GM21576 (cell line): ENCODE results near the gene TMEM81.

Experiments used
- ATAC-seq: cut with Tn5 transposase; IDR thresholded peaks from one replicate; pipeline ENCODE4 v1.9.1; 2021; ENCODE audit warnings: mild to moderate bottlenecking, moderate library complexity; ENCODE audit not compliant: unreplicated experiment

The TMEM81 gene

DNA sequence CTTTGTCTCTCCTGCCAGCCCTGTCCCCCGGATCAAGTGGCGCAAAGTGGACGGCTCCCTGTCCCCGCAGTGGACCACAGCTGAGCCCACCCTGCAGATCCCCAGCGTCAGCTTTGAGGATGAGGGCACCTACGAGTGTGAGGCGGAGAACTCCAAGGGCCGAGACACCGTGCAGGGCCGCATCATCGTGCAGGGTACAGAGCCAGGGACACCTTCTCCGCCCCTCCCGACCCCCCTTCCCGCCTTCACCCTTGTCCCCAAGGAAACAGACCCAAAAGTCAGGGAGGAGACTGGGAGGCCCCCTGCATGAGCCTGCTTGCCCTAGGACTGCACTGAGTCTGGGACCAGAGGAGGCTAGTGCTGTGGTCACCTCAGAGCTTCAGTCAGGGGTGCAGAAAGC lies 23.0 kb downstream of the TMEM81 start:
- ATAC-seq: no peak

DNA sequence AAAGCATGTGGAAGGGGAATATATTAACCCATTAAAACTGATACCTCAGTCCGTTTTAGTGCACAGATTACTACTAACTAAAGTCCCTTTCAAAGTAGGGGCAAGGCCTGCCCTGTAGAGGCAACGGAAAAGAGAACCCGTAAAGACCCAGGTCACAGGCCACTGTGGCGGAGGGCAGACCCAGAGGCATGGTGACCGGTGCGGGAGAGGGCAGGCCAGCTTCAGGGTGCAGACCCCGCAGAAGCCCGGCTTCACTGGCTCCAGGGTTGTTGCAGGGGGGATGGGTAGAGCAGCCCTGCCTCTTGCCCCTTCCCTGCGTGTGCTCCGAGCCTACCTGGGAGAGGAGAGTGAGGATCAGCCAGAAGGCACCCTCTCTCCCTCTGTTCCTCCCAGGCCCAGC lies 23.5 kb downstream of the TMEM81 start:
- no peak for ATAC-seq

DNA sequence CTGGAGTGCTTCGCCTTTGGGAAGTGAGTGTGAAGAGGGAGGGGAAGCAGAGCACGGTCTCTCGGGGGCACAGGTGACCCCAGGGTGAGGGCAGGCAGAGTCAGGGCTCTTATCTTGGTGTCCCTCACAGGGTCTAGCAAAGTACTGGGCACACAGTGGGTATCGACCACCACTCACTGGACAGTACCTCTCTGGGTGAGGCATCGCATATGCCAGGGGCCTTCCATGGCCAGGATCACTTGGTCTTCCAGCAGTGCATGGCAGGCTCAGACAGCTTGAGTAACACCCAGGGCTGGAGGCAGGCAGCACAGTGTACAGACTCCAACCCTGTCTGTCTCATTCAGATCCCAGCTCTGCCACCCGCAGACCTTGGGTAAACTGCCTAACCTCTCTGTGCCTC lies 24.6 kb downstream of the TMEM81 start:
- ATAC-seq: no peak

DNA sequence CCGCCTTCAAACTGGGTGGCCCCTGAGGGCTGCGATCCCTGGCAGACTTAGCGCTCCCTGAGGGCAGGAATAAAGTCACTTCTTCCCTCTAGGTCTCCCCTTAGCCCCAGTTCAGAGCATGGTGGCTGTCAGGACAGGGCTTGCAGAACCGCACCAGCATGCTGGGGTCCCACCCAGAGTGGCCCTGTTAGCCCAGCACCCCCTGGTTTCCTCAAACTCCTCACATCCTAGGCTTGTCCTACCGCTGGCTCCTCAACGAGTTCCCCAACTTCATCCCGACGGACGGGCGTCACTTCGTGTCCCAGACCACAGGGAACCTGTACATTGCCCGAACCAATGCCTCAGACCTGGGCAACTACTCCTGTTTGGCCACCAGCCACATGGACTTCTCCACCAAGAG lies 25.4 kb downstream of the TMEM81 start:
- ATAC-seq: no peak

DNA sequence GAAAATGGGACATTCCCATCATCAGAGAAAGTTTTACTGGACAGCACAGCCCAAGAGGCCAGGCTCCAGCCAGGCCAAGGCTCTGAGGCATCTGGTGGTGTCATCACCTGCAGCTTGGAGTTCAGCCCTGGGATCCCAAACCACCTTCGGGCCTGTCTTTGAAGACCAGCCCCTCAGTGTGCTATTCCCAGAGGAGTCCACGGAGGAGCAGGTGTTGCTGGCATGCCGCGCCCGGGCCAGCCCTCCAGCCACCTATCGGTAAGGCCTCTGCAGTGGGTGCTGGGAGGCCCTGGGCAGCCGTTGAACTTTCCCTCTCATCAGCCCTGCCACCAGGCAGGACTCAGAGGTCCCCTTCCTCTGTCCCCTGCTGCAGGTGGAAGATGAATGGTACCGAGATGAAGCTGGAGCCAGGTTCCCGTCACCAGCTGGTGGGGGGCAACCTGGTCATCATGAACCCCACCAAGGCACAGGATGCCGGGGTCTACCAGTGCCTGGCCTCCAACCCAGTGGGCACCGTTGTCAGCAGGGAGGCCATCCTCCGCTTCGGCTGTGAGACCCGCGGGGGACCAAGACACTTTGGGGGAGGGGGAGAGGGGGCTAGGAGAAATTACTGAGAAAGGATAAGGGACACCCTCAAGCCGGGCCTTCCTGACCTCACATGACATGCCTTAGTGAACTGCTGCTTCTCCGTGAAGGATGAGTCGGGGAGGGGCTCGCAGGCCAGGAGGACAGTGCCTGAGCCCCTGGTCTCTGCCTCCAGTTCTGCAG lies 26.3 kb downstream of the TMEM81 start:
- no peak for ATAC-seq

DNA sequence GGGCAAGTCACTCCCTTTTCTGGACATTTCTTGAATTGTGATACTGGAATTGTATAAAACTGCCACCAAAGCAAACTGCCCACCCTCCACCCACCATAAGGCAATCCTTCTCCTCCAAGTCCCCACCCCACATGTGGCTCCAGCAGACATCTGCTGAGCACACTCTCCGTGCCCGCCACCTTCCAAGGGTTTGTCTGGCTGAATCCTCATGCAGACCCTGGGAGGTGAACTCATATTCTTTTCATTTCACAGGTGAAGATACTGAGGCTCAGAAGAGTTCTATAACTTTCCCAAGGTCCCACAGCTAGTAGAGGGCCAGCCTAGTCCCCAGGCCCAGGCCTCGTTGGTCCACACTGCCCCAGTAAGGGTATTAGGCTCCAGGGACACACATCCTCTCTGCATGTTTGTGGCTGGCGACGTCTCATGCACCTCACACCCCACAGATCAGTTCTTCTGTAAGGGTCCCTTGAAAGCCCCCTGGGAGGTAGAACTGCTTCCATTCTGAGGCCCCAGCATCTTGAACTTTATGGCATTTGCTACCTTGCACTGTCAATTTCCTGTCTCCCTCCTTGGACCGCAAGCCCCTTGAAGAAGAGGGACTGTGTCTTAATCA lies 27.2 kb downstream of the TMEM81 start:
- ATAC-seq: no peak

DNA sequence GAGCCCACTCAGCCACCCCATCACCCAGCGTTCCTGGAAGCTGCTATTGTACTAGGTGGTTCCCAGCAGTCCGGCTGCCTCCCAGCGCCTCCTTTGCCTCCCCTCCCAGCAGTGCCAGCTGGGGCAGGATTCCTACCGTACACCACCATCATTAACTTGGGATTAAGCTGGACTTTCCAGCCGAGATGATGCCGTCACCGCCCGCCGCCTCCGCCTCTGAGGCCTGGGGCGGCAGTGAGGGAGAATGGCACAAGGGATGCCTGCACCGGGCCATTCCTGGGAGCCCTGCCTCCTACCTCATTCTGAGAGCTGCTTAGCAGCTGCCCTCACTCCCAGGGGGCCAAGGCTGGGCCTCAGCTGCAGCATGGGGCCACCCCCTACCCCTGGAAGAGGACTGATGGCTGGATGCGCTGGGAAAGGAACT lies 28.1 kb downstream of the TMEM81 start:
- no peak for ATAC-seq

DNA sequence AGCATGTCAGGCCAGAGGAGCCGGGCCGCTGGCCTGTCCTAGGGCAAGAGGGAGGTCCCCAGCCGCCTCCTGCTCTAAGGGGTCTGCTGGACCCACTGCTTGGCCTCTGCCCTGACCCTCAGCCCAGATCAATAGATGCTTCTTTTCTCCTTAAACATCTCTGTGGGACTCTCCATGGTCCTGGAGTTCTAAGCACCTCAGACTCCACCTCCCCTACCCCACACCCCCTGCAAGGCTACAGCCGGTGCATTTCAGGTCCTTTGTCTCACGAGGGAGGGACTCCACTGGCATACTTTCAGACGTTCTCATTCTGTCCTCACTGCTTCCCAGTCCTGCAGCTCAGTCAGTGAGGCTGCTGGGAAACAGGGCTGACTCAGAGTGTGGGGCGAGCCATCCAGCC lies 30.2 kb downstream of the TMEM81 start:
- no peak for ATAC-seq

DNA sequence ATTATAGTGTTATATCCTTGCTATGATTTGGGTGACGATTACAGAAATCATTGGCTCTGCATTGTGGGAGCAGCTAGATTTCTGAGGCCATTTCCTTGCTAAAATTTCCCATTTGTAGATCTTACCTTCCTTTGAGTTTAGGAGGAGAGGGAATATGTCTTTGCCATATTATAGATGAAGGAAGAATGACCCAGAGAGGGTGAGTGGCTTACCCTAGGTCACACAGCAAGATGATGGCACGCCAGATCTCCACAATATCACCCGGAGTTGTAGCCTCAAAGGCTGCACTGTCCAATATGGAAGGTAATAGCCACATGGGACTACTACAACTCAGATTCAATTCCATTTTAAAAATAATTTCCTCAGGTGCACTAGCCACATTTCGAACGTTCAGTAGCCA lies 31.0 kb downstream of the TMEM81 start:
- ATAC-seq: no peak

DNA sequence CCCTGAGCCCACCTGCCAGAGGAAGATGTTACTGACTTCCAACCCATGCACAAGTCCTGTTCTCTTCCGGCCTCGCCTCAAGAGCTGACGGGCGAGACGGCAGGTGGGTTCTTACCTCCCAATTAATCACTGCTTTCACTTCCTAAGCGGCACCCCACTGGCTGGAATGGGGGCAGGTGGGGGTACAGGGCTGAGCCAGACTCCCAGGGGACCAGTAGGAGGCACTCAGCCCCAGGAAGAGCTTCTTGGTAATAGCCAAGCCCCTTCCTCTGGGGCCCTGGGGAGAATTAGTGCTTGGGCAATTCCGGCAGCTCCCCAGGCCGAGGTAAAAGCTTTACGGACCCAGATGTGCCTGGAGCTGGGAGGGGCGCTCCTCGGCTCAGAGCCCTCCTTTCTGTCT lies 31.6 kb downstream of the TMEM81 start:
- ATAC-seq: no peak

DNA sequence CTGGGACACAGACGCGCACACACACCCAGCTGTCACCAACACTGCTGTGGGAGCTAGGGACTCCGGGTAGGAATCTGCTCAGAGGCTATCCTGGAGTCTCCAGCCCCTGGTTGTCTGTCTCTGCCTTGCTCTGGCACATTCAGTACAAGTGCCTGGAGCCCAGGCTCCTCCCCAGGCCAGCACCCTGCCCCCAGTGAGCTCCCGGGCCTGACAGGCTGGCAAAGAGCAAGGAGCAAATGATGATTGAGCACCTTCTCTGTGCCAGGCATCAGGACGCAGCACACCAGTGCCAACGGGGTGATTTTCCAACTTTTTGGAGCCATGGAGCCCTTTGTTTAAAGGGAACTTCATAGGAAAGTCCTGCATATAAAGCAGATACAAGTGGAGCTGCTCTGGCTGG lies 34.8 kb downstream of the TMEM81 start:
- no peak for ATAC-seq

DNA sequence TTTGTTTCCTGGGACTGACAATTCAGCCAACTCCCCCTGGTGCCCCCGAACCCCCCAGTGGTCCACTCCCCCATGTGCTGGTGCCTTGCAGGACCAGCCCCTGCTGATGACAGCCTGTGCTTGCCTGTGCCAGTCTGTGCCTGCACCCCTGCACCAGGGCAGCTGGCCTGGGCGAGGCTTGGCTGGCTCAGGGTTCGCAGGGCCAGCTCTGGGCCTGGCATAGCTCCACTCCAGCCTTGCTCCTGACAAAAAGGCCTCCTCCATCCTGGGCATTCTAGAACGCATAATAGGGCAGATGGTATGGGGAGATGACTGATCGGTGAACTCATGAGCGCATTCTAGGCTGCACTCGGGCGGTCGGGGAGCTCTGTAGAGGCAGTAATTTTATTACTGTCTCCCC lies 35.9 kb downstream of the TMEM81 start:
- no peak for ATAC-seq

DNA sequence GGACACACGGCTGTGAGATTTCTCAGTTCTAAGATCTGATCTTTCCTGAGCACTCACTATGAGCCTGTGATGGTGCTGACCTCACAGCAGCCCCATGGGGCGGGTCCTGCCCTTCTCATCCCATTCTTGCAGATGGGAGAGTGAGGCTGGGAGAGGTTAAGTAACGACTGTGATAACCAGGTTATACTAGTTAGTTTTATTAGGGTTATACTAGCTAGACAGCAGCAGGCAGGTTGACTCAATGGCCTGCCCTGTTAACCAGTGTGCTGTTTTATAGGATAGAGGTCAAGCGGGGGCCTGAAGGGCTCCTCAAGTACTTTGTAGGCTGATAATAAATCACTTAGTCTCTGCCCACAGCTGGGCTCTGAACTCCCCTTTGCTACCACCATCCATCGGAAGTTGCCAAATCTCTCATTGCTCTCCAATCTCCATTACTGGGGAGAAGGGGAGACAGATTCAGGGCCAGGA lies 36.5 kb downstream of the TMEM81 start:
- no peak for ATAC-seq

DNA sequence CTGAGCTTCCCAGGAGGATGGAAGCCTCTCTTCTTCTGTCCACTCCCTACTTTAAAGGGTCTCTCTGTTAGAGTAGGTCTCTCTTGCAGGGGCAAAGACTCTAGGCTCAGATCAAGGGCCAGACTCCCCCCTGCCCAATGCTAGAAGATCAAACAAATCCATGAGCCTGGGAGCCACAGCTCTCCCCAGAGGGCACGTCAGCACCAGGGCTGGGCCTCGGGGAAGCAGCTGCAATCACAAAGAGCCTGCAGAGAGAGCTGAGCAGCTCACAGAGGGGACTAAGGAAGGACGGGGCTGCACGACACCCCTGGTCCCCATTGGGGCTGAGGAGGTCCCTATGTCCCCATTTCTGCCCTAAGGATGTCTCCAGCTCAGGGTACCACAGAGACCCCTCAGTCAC lies 37.4 kb downstream of the TMEM81 start:
- ATAC-seq: no peak

DNA sequence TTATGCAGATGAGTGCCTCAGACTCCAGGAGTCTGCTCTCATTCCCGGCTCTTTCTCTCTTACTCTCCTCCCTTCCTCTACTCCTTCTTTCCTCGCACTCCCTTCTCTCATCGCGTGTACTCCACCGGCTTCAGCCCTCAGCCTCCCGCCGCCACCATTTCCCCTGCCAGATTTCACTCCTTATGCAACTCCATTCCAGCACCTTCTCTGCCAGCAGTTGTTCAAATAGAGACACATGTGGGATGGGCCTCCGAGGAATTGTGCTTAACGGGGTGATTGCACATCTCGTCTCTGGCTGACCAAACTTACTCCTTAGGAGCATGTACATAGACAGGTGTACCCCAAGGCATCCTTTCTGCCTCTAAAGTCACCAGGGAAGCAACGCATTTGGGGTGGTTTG lies 39.1 kb downstream of the TMEM81 start:
- no peak for ATAC-seq

DNA sequence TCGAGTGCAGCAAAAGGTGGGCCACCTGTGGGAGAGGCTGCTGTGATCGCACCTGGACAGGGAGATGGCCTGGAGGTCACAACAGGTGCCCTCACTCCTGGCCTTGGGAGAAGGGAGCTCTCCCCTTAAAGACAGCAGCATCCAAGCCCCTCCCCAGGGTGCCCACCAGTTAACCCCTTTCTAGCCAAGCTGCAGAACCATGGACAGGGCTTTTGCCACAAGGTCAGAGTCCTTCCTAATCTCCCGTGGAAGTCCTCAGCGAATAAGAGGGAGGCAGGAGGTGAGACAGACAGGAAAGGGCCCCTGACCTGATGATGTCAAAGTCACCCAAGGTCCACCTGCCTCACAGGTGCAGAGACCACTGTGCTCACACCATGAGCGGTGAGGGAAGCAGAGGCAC lies 39.5 kb downstream of the TMEM81 start:
- no peak for ATAC-seq

DNA sequence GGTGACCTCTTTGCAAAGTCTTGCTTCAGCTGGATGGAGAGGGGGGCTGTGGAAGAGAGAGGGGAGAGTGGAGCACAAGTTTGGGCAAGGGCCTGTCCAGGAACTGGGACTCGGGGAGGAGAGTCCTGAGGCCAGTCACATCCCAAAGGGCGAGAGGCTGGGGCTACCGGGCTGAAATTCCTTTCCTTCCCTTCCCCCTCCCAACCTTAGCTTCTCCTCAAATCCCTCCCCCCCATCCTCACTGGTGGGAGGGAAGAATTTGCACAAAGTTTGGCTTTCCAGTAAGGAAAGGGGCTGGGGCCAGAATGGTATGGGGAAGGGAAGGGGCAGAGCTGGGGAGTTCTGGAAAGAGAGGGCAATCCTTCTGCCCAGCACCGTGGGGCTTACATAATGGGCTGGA lies 40.4 kb downstream of the TMEM81 start:
- ATAC-seq: no peak

DNA sequence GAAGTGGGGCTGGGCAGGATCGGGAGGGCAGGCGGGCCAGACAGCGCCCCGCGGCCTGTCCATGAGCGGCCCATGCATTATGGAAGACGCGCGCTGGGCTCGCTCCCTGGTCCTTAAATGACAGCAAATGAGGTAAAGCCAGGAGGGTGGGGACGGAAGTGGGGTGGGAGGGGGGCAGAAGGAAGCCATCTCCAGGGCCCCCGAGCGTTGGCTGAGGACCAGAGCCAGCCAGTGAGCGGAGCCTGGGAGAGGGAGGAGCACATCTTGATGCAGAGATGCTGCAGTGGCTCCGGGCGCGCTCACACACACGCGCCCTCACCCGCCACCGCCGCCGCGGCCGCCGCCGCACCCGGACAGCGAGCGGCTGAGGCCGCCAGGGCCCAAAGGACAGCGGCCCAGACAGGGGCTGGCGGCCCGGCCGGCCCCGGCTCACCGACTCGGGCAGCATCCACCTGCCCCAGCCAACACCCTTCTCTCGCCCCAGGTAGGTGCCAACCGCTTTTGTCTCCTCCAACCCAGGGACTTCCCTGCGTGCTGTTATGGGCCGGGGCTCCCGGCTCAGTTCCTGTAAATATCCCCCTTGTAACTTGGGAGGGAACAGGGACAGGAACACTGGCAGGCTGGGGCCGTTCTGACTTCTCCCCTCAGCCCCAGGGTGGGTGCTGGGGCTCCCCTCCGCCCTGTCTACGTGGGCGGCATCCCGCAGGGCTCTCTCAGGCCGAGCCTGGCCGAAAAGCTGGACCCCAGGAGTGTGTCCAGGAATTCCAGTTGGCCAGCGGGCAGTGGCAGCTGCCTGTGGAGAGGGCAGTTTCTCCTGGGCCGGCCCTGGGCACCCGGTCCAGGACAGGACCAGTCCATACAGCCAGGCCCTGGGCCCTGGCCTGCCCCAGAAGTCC lies 41.1 kb downstream of the TMEM81 start, which contains the start of gene CNTN2:
CNTN2 (plus strand) TSS at position 302 of the 896 bp plus-strand sequence. CDS start 9,974 bp downstream, outside the sequence.
- no peak for ATAC-seq

DNA sequence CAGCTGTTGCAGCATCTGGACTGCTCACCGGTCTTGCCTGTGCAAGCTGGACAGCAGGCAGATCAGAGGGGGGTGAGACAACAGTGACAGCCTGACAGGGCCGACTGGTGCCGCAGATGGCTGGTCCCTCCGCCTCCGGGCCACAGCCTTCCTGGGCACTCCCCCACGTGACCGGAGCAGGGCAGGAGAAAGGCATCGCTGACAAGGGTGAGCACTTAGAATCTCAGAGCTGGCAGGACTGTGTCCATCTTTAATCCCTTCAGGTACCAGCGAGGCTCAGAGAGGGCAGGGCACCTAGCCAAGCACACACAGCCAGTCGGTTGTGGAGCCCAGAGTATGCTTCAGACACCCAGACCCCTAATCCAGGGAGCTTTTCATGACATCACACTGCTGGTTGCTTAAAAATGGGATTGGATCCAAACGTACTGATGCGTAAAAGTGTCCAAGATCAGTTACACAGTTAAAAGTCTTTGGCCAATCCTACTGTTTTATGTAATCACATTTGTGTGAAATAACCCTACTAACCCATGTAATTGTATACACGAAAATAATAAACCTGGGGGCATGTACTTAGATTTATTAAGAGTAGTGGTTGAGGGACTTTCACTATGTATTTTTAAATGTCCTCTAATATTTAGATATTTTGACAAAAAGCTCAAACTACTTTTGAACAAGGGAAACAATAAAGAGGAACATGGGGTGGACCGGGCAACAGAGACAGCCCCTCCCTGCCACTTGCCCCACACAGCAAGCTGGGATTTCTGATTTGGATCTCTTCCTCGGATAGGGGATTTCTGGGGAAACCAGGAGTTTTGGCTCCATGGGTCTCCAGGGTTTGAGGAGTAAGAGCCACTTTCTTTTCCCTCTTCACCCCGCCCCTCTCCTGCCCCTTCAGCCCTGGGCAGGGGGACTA lies 42.0 kb downstream of the TMEM81 start:
- ATAC-seq: no peak

DNA sequence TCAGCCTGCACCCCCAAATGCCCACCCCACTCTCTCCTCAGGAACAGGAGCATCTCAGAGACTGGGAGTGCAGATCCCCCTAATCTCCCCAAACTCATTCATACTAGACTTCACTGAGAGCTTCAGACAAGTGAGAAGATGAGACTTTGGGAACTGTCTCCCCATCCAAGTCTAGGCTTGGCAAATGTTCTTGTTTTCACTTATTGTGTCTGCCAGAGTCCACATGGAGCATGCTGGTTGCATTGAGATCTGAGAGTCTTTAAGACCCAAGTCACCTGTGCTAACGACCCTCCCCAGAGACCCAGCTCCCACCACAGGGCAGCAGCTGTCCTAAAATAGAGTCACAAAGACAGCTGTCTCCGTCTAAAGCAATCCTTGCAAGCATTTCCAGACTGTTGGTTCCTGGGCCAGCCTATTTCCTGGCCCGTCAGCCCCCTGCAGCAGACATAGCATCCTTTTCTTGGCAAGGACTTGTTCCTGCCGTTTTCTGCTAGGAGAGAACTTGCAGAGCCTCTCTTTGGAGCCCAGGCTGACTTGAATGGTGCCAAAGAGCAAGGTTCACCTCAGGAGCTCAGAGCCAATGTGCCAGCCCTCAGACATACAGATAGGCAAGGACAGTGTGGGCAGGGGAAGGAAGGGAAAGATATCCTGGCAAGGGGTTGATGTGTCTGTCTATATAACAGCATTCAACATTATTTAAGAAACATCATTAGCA lies 43.1 kb downstream of the TMEM81 start:
- no peak for ATAC-seq
